PC-9 (cell line): Measurements from ENCODE around the gene CAMKMT. TPM values are rescaled to one million over a fixed set of nuclear protein-coding genes. Genes with fewer than 3 reads are reported as not detected.
A peak's percentile ranks its signal among the peaks of the same experiment; 100 is the strongest.

Experiments used
- BruUV-seq: library from RNA; stranded (reverse); fragments of 400-500 nt; replicated peaks from 2 replicates; lab custom pipeline; 2021; lab: Mats Ljungman, UMichigan
- CTCF ChIA-PET: fragments of 300-600 bp; sonication (Branson Sonifier 250); formaldehyde crosslinking; loops from one replicate; lab custom pipeline; 2022; ENCODE audit warnings: antibody characterized with exemption; lab: Charles Lee
- POLR2A ChIA-PET: fragments of 300-600 bp; sonication (Branson Sonifier 250); formaldehyde crosslinking; loops from one replicate; lab custom pipeline; 2022; ENCODE audit warnings: antibody characterized with exemption; ENCODE audit not compliant: unreplicated experiment; lab: Charles Lee
- DNase-seq, 2 experiments: peaks; one replicate each; pipeline versions ENCODE4 v3.0.0 to v3.0.0-alpha.2; 2015 to 2022; ENCODE audit warnings: mixed read lengths in 1 of 2
- H2AFZ ChIP-seq: fragments of 200-600 bp; sonication (generic); 2 replicates; pipeline ENCODE4 v1.8.1; 2017; ENCODE audit warnings: antibody characterized with exemption
- H3F3A ChIP-seq: fragments of 200-600 bp; sonication (generic); 2 replicates; pipeline ENCODE4 v1.8.1; 2017; ENCODE audit warnings: antibody characterized with exemption, mild to moderate bottlenecking, low read depth; ENCODE audit not compliant: insufficient read depth
- H3K27ac ChIP-seq: fragments of 200-600 bp; sonication (generic); 2 replicates; pipeline ENCODE4 v1.6.1; 2016; ENCODE audit warnings: mixed run types
- H3K27me3 ChIP-seq: fragments of 200-600 bp; sonication (generic); 2 replicates; pipeline ENCODE4 v1.6.1; 2016; ENCODE audit warnings: low read depth, mixed run types; ENCODE audit not compliant: insufficient read depth
- H3K36me3 ChIP-seq: fragments of 200-600 bp; sonication (generic); 2 replicates; pipeline ENCODE4 v1.6.1; 2016; ENCODE audit warnings: low read depth, mixed run types
- H3K4me1 ChIP-seq: fragments of 200-600 bp; sonication (generic); replicated peaks from 2 replicates; pipeline ENCODE4 v1.6.1; 2016; ENCODE audit warnings: mixed run types; ENCODE audit not compliant: insufficient read depth
- H3K4me2 ChIP-seq: fragments of 200-600 bp; sonication (generic); 2 replicates; pipeline ENCODE4 v1.6.1; 2017; ENCODE audit warnings: mixed run types
- H3K4me3 ChIP-seq: fragments of 200-600 bp; sonication (generic); 2 replicates; pipeline ENCODE4 v1.6.1; 2016; ENCODE audit warnings: mixed run types
- H3K79me2 ChIP-seq: fragments of 200-600 bp; sonication (generic); 2 replicates; pipeline ENCODE4 v1.6.1; 2017; ENCODE audit warnings: low read depth, mixed run types
- H3K9me2 ChIP-seq: fragments of 200-600 bp; sonication (generic); 2 replicates; pipeline ENCODE4 v1.8.1; 2017; ENCODE audit warnings: mild to moderate bottlenecking; ENCODE audit not compliant: insufficient read depth
- H3K9me3 ChIP-seq: fragments of 200-600 bp; sonication (generic); 2 replicates; pipeline ENCODE4 v1.8.1; 2016; ENCODE audit warnings: low read depth; ENCODE audit not compliant: insufficient read depth
- H4K20me1 ChIP-seq: fragments of 200-600 bp; sonication (generic); 2 replicates; pipeline ENCODE4 v1.8.1; 2017; ENCODE audit not compliant: insufficient read depth
- EZH2 ChIP-seq: fragments of 200-600 bp; sonication (generic); IDR thresholded peaks from 2 replicates; pipeline ENCODE4 v1.8.0; 2017; ENCODE audit warnings: antibody characterized with exemption, low read depth
- intact Hi-C: fragments of 100-400 bp; cut with micrococcal nuclease; formaldehyde crosslinking; loops from one replicate; pipeline ENCODE4 v1.10.0; 2022; ENCODE audit not compliant: unreplicated experiment
- total RNA-seq: library from RNA; stranded (reverse); gene quantifications from 2 replicates; pipeline ENCODE4 v1.2.3, GENCODE V29; 2021
- TF ChIP-seq, protein P1 (sequence below): fragments of 200-600 bp; sonication (generic); conservative IDR thresholded peaks from 2 replicates; pipeline ENCODE4 v1.6.1; 2017; ENCODE audit warnings: mixed run types, antibody characterized with exemption, mild to moderate bottlenecking, moderate library complexity

Gene CAMKMT
- total RNA-seq, 1 experiment from 2014 or later: 17.9 TPM

DNA sequence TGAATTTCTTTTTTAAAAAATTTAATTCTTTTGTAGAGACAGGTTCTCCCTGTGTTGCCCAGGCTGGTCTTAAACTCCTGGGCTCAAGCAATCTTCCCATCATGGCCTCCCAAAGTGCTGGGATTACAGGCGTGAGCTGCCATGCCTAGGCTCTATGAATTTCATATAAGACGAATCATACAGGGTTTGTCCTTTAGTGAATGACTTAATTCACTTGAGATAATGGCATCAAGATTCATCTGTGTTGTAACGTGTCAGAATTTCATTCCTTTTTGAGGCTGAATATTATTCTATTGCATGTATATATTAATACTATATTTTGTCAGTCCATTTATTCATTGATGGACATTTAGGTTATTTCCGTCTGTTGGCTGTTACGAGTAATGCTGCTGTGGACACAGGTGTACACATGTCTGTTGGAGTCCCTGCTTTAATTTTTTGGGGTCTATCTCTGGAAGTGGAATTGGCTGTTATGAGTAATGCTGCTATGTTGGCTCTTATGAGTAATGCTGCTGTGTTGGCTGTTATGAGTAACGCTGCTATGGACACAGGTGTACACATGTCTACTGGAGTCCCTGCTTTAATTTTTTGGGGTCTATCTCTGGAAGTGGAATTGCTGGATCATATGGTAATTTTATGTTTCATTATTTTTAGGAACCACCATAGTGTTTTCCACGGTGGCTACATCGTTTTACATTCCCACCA is 210.6 kb downstream of the CAMKMT start:
- POLR2A ChIA-PET: no interaction called here
- DNase-seq: peak; percentile 9 to 66
- intact Hi-C loops: no loop called here
- Histone ChIP-seq H3K4me1 (peaks cover 29% of the 10 kb centered on the region), H3K9me3 (peaks cover 5% of the 10 kb centered on the region; the same call in 1 of the 2 replicates), H3K4me3 (no peak overlapping the region), H3F3A (peaks cover 13% of the 10 kb centered on the region; the same call in 1 of the 2 replicates), H2AFZ (no peak overlapping the region), H3K27ac (no peak overlapping the region), H3K27me3 (no peaks in the 10 kb centered on the region), H4K20me1 (no peaks in the 10 kb centered on the region), H3K4me2 (no peak overlapping the region), H3K9me2 (no peaks in the 10 kb centered on the region), H3K36me3 (no peaks in the 10 kb centered on the region), H3K79me2 (no peaks in the 10 kb centered on the region)
- no TSS peak for BruUV-seq
- CTCF ChIA-PET: no interaction called here
- TF ChIP-seq, protein P1, sequence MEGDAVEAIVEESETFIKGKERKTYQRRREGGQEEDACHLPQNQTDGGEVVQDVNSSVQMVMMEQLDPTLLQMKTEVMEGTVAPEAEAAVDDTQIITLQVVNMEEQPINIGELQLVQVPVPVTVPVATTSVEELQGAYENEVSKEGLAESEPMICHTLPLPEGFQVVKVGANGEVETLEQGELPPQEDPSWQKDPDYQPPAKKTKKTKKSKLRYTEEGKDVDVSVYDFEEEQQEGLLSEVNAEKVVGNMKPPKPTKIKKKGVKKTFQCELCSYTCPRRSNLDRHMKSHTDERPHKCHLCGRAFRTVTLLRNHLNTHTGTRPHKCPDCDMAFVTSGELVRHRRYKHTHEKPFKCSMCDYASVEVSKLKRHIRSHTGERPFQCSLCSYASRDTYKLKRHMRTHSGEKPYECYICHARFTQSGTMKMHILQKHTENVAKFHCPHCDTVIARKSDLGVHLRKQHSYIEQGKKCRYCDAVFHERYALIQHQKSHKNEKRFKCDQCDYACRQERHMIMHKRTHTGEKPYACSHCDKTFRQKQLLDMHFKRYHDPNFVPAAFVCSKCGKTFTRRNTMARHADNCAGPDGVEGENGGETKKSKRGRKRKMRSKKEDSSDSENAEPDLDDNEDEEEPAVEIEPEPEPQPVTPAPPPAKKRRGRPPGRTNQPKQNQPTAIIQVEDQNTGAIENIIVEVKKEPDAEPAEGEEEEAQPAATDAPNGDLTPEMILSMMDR: no peak
- TF ChIP-seq EZH2: no peak

DNA sequence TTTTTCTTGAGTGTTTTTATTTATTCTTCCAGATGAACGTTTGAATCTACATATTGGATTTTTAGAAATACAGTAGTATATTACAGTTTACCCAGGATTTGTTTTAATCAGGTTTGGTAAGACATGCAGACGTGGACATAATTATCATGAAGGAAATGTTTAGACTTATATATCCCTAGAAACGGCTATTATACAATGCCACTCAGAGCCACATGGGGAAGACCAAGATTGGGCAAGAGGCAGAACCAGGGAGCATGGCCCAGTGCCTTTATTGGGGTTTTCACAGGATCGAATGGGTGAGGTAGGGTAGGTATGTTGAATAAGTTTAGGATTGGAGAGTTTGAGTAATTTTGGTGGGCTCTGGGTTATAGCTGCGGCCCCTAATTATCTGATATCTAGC is 212.2 kb downstream of the CAMKMT start:
- DNase-seq: no peak
- Histone ChIP-seq H3K79me2 (no peaks in the 10 kb centered on the region), H3K4me2 (no peak overlapping the region), H3K27me3 (no peaks in the 10 kb centered on the region), H3K4me3 (no peak overlapping the region), H3K9me3 (peaks cover 9% of the 10 kb centered on the region; the same call in 1 of the 2 replicates), H3K9me2 (no peaks in the 10 kb centered on the region), H2AFZ (no peak overlapping the region), H3K27ac (no peak overlapping the region), H3K36me3 (no peaks in the 10 kb centered on the region), H3K4me1 (peaks cover 46% of the 10 kb centered on the region), H4K20me1 (no peaks in the 10 kb centered on the region), H3F3A (peaks cover 29% of the 10 kb centered on the region)
- no TSS peak for BruUV-seq
- intact Hi-C loops: no loop called here
- CTCF ChIA-PET: no interaction called here
- POLR2A ChIA-PET: interaction anchor here (0.6 kb wide), 1 partner anchor 25 kb away, joined by 6 read pairs; no protein-coding TSS in a partner anchor
- TF ChIP-seq, protein P1: no peak
- TF ChIP-seq EZH2: no peak

DNA sequence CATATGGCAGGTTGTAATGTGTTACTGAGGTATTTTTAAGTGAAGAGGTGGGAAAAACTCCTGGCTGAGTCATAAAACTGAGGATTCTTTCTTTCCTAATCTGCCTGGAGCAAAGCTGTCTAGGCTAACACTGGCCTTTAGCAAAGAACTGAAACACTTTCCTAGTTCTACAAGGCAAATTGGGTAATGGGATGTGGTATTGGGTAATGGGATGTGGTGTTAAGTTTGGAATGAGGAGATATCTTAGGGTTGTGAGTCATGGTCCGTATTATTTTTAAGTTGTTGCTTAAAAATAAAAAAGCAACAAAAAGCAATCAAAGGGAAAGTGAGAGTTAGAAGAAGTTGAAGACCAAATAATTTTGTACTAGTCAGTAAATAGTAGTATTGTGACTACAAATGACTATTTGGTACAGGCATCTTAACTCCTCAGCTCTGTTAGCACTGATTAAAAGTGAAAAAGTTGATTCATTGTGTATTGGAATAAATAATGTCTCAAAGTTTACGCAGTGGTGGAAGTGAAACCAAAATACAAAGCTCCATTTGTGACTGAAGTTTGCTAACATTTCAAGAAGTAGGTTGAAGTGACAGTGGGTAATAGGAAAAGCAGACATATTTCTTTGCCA is 216.8 kb downstream of the CAMKMT start:
- H3K4me1 ChIP-seq: peaks cover 79% of the 10 kb centered on the region
- H3K79me2 ChIP-seq: no peaks in the 10 kb centered on the region
- H3K4me3 ChIP-seq: peak overlapping the region; percentile 46
- TF ChIP-seq EZH2: no peak
- TF ChIP-seq, protein P1: no peak
- BruUV-seq: no TSS peak
- peak overlapping the region; percentile 77 for H3K4me2 ChIP-seq
- ChIA-PET CTCF (interaction anchor here (0.6 to 1.1 kb wide), 2 partner anchors 18 to 103 kb away, joined by 3 to 4 read pairs; no protein-coding TSS in a partner anchor), POLR2A (no interaction called here)
- peak overlapping the region; percentile 90 for H3K27ac ChIP-seq
- peaks cover 9% of the 10 kb centered on the region; the same call in 1 of the 2 replicates for H3K9me3 ChIP-seq
- H3K9me2 ChIP-seq: no peaks in the 10 kb centered on the region
- no peaks in the 10 kb centered on the region for H4K20me1 ChIP-seq
- DNase-seq: peak in 1 of 2 experiments; percentile 99
- no peaks in the 10 kb centered on the region for H3K27me3 ChIP-seq
- no peaks in the 10 kb centered on the region for H3K36me3 ChIP-seq
- intact Hi-C loops: no loop called here
- H2AFZ ChIP-seq: no peak overlapping the region
- peaks cover 48% of the 10 kb centered on the region for H3F3A ChIP-seq
